GM18507 (cell line): ENCODE results near the gene BBS2.

Experiments used
- DNase-seq: peaks from one replicate; pipeline ENCODE4 v3.0.0; 2011; ENCODE audit warnings: low read depth; ENCODE audit not compliant: insufficient read length; ENCODE audit errors: extremely low spot score
- FAIRE-seq: peaks from 2 replicates; lab custom pipeline; 2011; peaks lifted over from hg19 to GRCh38; lab: Jason Lieb, UNC

The BBS2 gene

GRCh38 chr16:56448005-56448404 is 71.8 kb downstream of the BBS2 start:
- FAIRE-seq (no peak), DNase-seq (no peak)

GRCh38 chr16:56447286-56447685 is 72.5 kb downstream of the BBS2 start:
- FAIRE-seq = no peak
- no peak for DNase-seq

- FAIRE-seq (no peak), DNase-seq (no peak)
Measured at GRCh38 chr16:56438038-56438437, 81.8 kb downstream of the BBS2 start.

DNA sequence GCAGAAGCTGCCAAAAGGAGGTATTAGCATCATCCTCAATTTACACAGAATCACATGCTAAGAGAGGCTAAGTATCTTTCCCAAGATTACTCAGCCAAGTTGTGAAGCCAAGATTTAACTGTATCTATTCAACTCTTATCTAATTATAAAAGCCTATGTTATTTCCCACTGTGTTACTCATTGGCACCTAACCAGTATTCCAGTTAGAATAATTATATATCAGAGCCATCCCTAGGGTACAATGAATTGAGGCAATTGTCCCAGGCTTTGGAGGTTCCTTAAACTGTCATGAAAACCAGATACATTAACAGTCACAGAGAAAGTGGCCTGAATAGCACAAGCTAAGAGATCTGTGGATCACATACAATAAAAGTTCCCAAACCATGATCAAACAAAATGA is 83.6 kb downstream of the BBS2 start:
- no peak for DNase-seq
- no peak for FAIRE-seq
